ENCODE data around the gene PAPPA2.

DNA sequence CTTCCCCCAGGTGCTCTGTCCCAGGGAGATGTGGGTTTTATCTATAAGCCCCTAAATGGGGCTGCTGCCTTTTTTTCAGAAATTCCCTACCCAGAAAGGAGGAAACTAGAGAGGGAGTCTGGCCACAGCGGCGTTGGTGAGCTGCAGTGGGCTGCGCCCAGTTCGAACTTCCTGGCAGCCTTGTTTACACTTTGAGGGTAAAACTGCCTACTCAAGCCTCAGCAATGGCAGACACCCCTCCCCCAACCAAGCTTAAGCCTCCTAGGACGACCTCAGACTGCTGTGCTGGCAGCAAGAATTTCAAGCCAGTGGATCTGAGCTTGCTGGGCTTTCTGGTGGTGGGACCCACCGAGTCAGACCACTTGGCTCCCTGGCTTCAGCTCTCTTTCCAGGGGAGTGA is 46.2 kb upstream of the PAPPA2 start:
- TF ChIP-seq POLR2A (IDR thresholded peaks at IDR 0.05; ENCODE audit: low read depth, low read length) (no peak), MTA3 (IDR thresholded peaks at IDR 0.05; ENCODE audit: borderline replicate concordance, low read length) (no peak), RCOR1 (conservative IDR thresholded peaks at IDR 0.05; ENCODE audit: low read depth, low read length) (no peak), EZH2 (IDR thresholded peaks at IDR 0.05; ENCODE audit: borderline replicate concordance, control insufficient read depth, low read depth, low read length) (no peak), CHD2 (IDR thresholded peaks at IDR 0.05; ENCODE audit: borderline replicate concordance, low read depth, low read length) (no peak), EP300 (IDR thresholded peaks at IDR 0.05; ENCODE audit: borderline replicate concordance in 1 of 2, control insufficient read depth in 1 of 2, low read depth in 2 of 2, low read length in 2 of 2) (no peak), SP1 (IDR thresholded peaks at IDR 0.05; ENCODE audit: low read depth, low read length) (no peak)
- TF ChIP-seq, protein P1, sequence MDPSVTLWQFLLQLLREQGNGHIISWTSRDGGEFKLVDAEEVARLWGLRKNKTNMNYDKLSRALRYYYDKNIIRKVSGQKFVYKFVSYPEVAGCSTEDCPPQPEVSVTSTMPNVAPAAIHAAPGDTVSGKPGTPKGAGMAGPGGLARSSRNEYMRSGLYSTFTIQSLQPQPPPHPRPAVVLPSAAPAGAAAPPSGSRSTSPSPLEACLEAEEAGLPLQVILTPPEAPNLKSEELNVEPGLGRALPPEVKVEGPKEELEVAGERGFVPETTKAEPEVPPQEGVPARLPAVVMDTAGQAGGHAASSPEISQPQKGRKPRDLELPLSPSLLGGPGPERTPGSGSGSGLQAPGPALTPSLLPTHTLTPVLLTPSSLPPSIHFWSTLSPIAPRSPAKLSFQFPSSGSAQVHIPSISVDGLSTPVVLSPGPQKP (IDR thresholded peaks at IDR 0.05; ENCODE audit: low read depth, low read length), result no peak
